OCI-LY7 (cell line): ENCODE measurements around the gene PCDHGA2.
A peak's percentile ranks its signal among the peaks of the same experiment; 100 is the strongest.

Experiments
- CTCF ChIP-seq: fragments of 200-600 bp; sonication (generic); conservative IDR thresholded peaks from 2 replicates; pipeline ENCODE4 v1.5.1; 2014; ENCODE audit warnings: mild to moderate bottlenecking, antibody characterized with exemption, low read length, moderate library complexity, mixed read lengths
- EZH2phosphoT487 ChIP-seq: fragments of 200-600 bp; sonication (generic); IDR thresholded peaks from 2 replicates; pipeline ENCODE4 v1.6.1; 2018; ENCODE audit warnings: low read depth, borderline replicate concordance, mild to moderate bottlenecking, mixed run types, antibody characterized with exemption, low read length, moderate library complexity, mixed read lengths

DNA sequence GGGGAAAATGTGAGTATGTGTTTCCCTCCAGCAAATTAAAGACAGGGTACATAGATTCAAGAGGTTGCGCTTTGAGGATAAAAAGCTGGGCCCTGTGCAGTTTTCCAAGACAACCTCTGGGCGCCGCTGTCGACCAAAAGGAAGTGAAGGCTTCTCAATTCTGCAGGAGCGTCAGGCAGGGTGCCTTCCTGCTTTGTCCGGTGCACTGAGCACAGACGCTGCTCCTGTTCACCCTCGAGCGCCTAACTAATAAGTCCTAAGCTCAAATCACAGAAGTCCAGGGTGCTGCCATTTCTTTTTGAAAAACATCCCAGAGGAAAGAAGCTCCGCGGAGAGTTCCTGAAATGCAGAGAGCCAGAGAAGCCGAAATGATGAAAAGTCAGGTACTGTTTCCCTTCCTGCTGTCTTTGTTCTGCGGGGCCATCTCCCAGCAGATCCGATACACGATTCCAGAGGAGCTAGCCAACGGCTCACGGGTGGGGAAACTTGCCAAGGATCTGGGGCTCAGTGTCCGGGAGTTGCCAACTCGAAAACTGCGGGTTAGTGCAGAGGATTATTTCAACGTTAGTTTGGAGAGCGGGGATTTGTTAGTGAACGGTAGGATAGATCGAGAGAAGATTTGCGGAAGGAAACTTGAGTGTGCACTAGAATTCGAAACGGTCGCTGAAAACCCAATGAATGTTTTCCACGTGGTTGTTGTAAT lies 11.5 kb downstream of the PCDHGA2 start, which contains the start of gene PCDHGB1:
- peak; percentile 88 for TF ChIP-seq CTCF
- TF ChIP-seq EZH2phosphoT487, result no peak
